ENCODE results near the gene ADSS1.

Gene ADSS1

DNA sequence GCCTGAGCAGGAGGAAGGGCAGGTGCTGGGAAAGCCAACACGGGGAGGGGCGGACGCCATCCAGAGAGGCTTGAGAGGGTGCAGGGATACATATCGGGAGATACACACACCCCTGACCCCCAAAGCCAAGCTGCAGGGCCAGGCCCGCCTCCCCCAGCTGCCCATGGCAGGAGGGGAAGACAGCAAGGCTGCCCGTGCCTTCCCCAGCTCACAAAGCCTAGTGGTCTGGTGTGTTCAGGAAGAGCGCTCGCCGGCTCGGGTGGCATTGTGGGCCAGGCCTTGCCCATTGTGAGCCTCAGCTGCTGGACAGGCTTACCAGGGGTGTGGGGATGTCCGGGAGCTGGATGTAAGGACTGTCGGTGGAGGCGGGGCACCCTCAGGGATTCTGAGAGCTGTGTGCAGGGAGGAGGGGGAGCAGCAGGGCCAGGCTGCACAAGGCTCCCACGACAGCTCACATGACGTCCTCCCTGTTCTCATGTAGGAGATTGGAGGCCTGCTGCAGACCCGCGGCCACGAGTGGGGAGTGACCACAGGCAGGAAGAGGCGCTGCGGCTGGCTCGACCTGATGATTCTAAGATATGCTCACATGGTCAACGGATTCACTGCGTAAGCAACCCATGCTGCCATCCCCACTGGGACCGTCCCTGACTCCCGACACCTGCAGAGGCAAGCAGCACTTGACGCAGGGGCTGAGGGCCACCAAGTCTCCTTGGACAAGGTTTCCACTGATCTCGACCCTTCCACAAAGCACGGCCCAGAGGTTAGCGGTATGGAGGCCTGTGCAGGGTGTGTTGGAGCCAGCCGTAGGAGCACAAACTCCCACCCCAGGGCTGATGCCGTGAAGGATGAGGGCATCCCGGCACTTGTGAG, 18.8 kb downstream of the ADSS1 start:
- TF ChIP-seq CTCF (IDR thresholded peaks at IDR 0.05; ENCODE audit: extremely low read depth, insufficient read depth, missing control alignments): no peak
- in situ Hi-C loops (cut with MboI; ENCODE audit: low pct_unique_long_range_greater_than_20kb, low sequenced_read_pairs, unreplicated experiment): no loop called here
- no peak for DNase-seq (ENCODE audit: low spot score)

DNA sequence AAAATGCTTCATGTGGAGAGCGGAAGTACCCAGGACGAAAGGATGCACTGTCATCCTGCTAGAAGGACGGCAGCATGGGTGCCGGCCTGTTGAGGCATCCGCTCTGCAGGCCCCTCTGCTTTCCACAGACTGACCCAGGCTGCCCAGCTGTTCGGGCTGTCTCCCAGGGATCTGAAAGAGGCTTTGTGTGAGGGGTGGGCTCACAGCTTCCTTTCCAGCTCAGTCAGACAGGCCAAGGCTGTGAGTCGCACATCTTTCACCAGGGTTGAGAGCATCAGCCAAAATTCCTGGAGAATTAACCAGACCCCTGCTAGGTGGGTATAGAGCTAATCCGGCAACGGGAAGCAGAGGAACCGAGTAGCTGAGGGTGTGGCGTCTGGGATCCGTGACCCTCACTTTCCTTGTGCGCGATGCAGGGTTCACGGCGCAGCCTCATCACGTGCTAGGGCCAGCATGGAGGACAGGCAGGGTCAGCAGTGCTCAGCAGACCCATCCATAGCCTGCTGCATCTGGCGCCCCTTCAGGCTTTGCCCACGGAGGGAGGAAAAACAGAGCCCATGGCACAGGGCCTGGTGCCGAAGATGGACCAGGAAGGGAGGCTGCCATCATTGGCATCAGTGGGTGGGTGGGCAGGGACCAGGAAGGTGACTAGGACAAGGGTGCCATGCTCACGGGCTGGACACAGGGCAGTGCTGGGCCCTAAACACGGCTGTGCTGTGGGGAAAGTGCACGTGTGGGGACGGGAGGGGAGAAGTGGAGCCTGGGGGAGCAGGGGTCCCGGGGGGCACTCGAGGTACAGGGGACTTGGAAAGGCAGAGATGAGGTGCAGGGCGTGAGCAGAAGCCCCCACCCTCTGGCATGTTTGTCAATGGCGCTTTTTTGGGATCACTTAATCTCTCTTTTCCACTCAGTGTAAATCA, 19.7 kb downstream of the ADSS1 start:
- no peak for TF ChIP-seq CTCF (IDR thresholded peaks at IDR 0.05; ENCODE audit: extremely low read depth, insufficient read depth, missing control alignments)
- in situ Hi-C loops (cut with MboI; ENCODE audit: low pct_unique_long_range_greater_than_20kb, low sequenced_read_pairs, unreplicated experiment): no loop called here
- no peak for DNase-seq (ENCODE audit: low spot score)

DNA sequence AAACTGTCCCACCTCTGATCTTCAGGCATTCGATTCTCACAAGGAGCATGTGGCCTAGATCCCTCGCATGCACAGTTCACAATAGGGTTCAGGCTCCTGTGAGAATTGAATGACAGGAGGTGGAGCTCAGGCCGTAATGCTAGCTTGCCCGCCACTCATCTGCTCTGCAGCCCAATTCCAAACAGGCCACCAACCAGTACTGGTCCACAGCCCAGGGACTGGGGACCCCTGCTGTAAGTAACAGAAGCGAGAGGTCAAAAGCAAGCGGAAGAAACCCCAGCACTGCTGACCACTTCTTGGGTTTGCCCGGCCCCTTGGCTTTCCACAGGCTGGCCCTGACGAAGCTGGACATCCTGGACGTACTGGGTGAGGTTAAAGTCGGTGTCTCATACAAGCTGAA, 20.5 kb downstream of the ADSS1 start:
- in situ Hi-C loops (cut with MboI; ENCODE audit: low pct_unique_long_range_greater_than_20kb, low sequenced_read_pairs, unreplicated experiment): no loop called here
- no peak for DNase-seq (ENCODE audit: low spot score)
- TF ChIP-seq CTCF (IDR thresholded peaks at IDR 0.05; ENCODE audit: extremely low read depth, insufficient read depth, missing control alignments): no peak

GRCh38 chr14:104745431-104745830, 21.4 kb downstream of the ADSS1 start:
- no peak for DNase-seq (ENCODE audit: low spot score)
- TF ChIP-seq CTCF (IDR thresholded peaks at IDR 0.05; ENCODE audit: extremely low read depth, insufficient read depth, missing control alignments): no peak
- in situ Hi-C loops (cut with MboI; ENCODE audit: low pct_unique_long_range_greater_than_20kb, low sequenced_read_pairs, unreplicated experiment): no loop called here

GRCh38 chr14:104746071-104746545, 22.1 kb downstream of the ADSS1 start:
- in situ Hi-C loops (cut with MboI; ENCODE audit: low pct_unique_long_range_greater_than_20kb, low sequenced_read_pairs, unreplicated experiment): no loop called here
- no peak for DNase-seq (ENCODE audit: low spot score)

More at GRCh38 chr14:104746071-104746545, 22.1 kb downstream of the ADSS1 start:
- TF ChIP-seq CTCF (IDR thresholded peaks at IDR 0.05; ENCODE audit: extremely low read depth, insufficient read depth, missing control alignments): no peak

Data from GM13977 (cell line).